ENCODE results near the gene LUZP1.

DNA sequence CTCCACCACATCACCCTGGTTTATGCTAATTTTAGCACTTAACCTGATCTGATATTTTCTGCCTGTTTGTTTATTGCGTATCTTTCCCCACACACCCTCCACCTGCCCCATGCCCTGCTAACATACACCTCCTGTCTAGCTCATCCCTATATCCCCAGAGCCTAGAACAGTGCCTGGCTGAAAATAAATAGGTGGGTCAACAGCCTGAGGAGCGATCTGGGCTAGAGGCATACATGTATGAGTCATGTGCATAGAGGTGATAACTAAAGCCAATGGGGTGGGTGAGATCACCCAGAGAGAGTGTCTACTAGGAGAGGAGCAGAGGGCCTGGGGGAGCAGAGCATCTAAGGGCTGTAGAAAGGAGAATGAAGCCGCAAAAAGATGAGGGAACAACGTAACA is 46.0 kb upstream of the LUZP1 start:
- TF ChIP-seq CTCF (IDR thresholded peaks at IDR 0.05) (no peak), POLR2AphosphoS5 (IDR thresholded peaks at IDR 0.05) (no peak), POLR2A (IDR thresholded peaks at IDR 0.05) (no peak), EP300 (IDR thresholded peaks at IDR 0.05) (no peak)

Data from suprapubic skin (tissue), 4 donors.